HEK293 (cell line): Measurements from ENCODE around the gene IGSF21.

ENCODE experiments used
- CTCF ChIA-PET: fragments of 350-600 bp; formaldehyde crosslinking; extraction: SDS; loops from one replicate; lab custom pipeline; 2021; ENCODE audit warnings: antibody characterized with exemption; lab: Yijun Ruan, JAX
- POLR2A ChIA-PET: fragments of 300-600 bp; formaldehyde crosslinking; extraction: SDS; loops from one replicate; lab custom pipeline; 2020; ENCODE audit warnings: antibody characterized with exemption, inconsistent platforms; lab: Yijun Ruan, JAX
- H3K27ac ChIP-seq: fragments of 200-500 bp; sonication (Bioruptor generic); 2 replicates; pipeline ENCODE4 v1.5.1; 2014; ENCODE audit warnings: low read depth, low read length, control low read depth, inconsistent platforms; ENCODE audit errors: extremely low read depth
- H3K36me3 ChIP-seq, 2 experiments: fragments of 200-500 bp in 1 of 2; sonication (Bioruptor generic) in 1 of 2; 1 replicate in 1 of 2; 2 replicates in 1 of 2; pipeline ENCODE4 v1.5.1; 2014 to 2017; ENCODE audit warnings: inconsistent platforms in 2 of 2, low read length in 2 of 2; ENCODE audit not compliant: control insufficient read depth in 2 of 2, insufficient read depth in 1 of 2
- H3K4me1 ChIP-seq: fragments of 200-500 bp; sonication (Bioruptor generic); 2 replicates; pipeline ENCODE4 v1.5.1; 2014; ENCODE audit warnings: mild to moderate bottlenecking, low read length, inconsistent platforms; ENCODE audit not compliant: control insufficient read depth, insufficient read depth
- H3K4me3 ChIP-seq: 2 replicates; pipeline ENCODE4 v1.5.1; 2011; ENCODE audit warnings: low read depth, mild to moderate bottlenecking, control low read depth, low read length, moderate library complexity
- H3K9me3 ChIP-seq: fragments of 200-500 bp; sonication (Bioruptor generic); 2 replicates; pipeline ENCODE4 v1.5.1; 2014; ENCODE audit warnings: low read depth, low read length, inconsistent platforms; ENCODE audit not compliant: control insufficient read depth, insufficient read depth
- OSR2 ChIP-seq: fragments of 450-650 bp; formaldehyde crosslinking; IDR thresholded peaks from 2 replicates; pipeline ENCODE4 v1.5.1; 2016; ENCODE audit warnings: missing biosample characterization, missing genetic modification characterization
- PRDM1 ChIP-seq: fragments of 450-650 bp; formaldehyde crosslinking; IDR thresholded peaks from 2 replicates; pipeline ENCODE4; 2016; ENCODE audit warnings: missing biosample characterization, missing genetic modification characterization
- SETDB1 ChIP-seq: IDR thresholded peaks from one replicate; pipeline ENCODE4 v1.6.1; 2017; ENCODE audit warnings: mild to moderate bottlenecking, low read length, moderate library complexity, mixed read lengths; ENCODE audit not compliant: insufficient read length
- ZNF114 ChIP-seq: fragments of 450-650 bp; formaldehyde crosslinking; IDR thresholded peaks from 2 replicates; pipeline ENCODE4 v1.5.0; 2017; ENCODE audit warnings: missing biosample characterization, missing genetic modification characterization
- ZNF132 ChIP-seq: fragments of 450-650 bp; formaldehyde crosslinking; IDR thresholded peaks from 2 replicates; pipeline ENCODE4 v1.5.1; 2017; ENCODE audit warnings: missing biosample characterization, missing genetic modification characterization, borderline replicate concordance
- ZNF155 ChIP-seq: fragments of 450-650 bp; formaldehyde crosslinking; IDR thresholded peaks from 2 replicates; pipeline ENCODE4 v1.5.1; 2016; ENCODE audit warnings: missing biosample characterization, missing genetic modification characterization
- ZNF19 ChIP-seq: fragments of 450-650 bp; formaldehyde crosslinking; IDR thresholded peaks from 2 replicates; pipeline ENCODE4; 2016; ENCODE audit warnings: missing biosample characterization, missing genetic modification characterization, low read depth
- ZNF202 ChIP-seq: fragments of 450-650 bp; formaldehyde crosslinking; IDR thresholded peaks from 2 replicates; pipeline ENCODE4 v1.5.1; 2016; ENCODE audit warnings: missing biosample characterization, missing genetic modification characterization, borderline replicate concordance
- ZNF214 ChIP-seq: fragments of 450-650 bp; formaldehyde crosslinking; IDR thresholded peaks from 2 replicates; pipeline ENCODE4 v1.5.1; 2017; ENCODE audit warnings: missing biosample characterization, mild to moderate bottlenecking, missing genetic modification characterization, borderline replicate concordance
- ZNF266 ChIP-seq: fragments of 450-650 bp; formaldehyde crosslinking; IDR thresholded peaks from 2 replicates; pipeline ENCODE4 v1.5.1; 2016; ENCODE audit warnings: missing biosample characterization, missing genetic modification characterization, low read depth
- ZNF416 ChIP-seq: fragments of 450-650 bp; formaldehyde crosslinking; IDR thresholded peaks from 2 replicates; pipeline ENCODE4 v1.5.1; 2016; ENCODE audit warnings: missing biosample characterization, missing genetic modification characterization
- ZNF549 ChIP-seq: fragments of 450-650 bp; IDR thresholded peaks from 2 replicates; pipeline ENCODE4 v1.5.1; 2018; ENCODE audit warnings: missing biosample characterization, missing genetic modification characterization, mild to moderate bottlenecking, inconsistent platforms, moderate library complexity
- ZNF621 ChIP-seq: fragments of 450-650 bp; formaldehyde crosslinking; IDR thresholded peaks from 2 replicates; pipeline ENCODE4 v1.5.1; 2017; ENCODE audit warnings: missing biosample characterization, missing genetic modification characterization
- ZNF664 ChIP-seq: fragments of 450-650 bp; formaldehyde crosslinking; IDR thresholded peaks from 2 replicates; pipeline ENCODE4 v1.5.1; 2016; ENCODE audit warnings: missing biosample characterization, missing genetic modification characterization
- ZNF670 ChIP-seq: fragments of 450-650 bp; formaldehyde crosslinking; IDR thresholded peaks from 2 replicates; pipeline ENCODE4 v1.5.1; 2016; ENCODE audit warnings: missing biosample characterization, missing genetic modification characterization, low read depth
- TF ChIP-seq, protein P1 (sequence below): fragments of 450-650 bp; formaldehyde crosslinking; IDR thresholded peaks from 2 replicates; pipeline ENCODE4 v1.5.1; 2016; ENCODE audit warnings: missing biosample characterization, missing genetic modification characterization
- TF ChIP-seq, protein P2 (sequence below): fragments of 450-650 bp; formaldehyde crosslinking; IDR thresholded peaks from 2 replicates; pipeline ENCODE4 v1.5.1; 2016; ENCODE audit warnings: missing biosample characterization, missing genetic modification characterization, borderline replicate concordance
- TF ChIP-seq, protein P3 (sequence below): fragments of 450-650 bp; formaldehyde crosslinking; optimal IDR thresholded peaks from 2 replicates; pipeline ENCODE3; 2016; ENCODE audit warnings: missing biosample characterization, mild to moderate bottlenecking, missing genetic modification characterization
- TF ChIP-seq, protein P4 (sequence below): fragments of 450-650 bp; formaldehyde crosslinking; IDR thresholded peaks from 2 replicates; pipeline ENCODE4 v1.5.1; 2017; ENCODE audit warnings: missing biosample characterization, missing genetic modification characterization
- TF ChIP-seq, protein P5 (sequence below): fragments of 450-650 bp; formaldehyde crosslinking; IDR thresholded peaks from 2 replicates; pipeline ENCODE4 v1.5.1; 2016; ENCODE audit warnings: missing biosample characterization, missing genetic modification characterization
- TF ChIP-seq, protein P6 (sequence below): fragments of 450-650 bp; formaldehyde crosslinking; IDR thresholded peaks from 2 replicates; pipeline ENCODE4 v1.5.1; 2016; ENCODE audit warnings: missing biosample characterization, missing genetic modification characterization

The IGSF21 gene

DNA sequence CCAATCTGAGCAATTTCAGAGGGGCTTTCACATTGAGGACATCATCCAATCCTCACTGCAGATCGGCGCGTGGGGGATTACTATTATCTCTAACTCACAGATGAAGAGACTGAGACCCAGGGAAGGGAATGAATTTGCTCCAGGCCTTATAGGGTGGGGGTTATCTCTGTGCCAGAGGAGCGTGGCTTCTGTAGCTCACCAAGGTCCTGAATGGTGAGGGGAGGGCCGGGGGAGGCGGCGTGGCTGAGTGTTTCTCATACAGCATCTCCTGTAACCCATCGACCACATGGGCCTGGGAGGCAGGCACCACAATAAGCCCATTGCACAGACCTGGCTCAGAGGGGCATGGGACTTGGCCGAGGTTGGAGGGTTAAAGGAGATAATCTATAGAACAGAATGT is 230.2 kb downstream of the IGSF21 start:
- ChIA-PET POLR2A (no interaction called here), CTCF (interaction anchor here (0.5 to 0.9 kb wide), 3 partner anchors 35 to 170 kb away, joined by 3 to 6 read pairs (median 3); no protein-coding TSS in a partner anchor)
- H3K27ac ChIP-seq = no peak overlapping the region
- no peaks in the 10 kb centered on the region for H3K4me1 ChIP-seq
- H3K4me3 ChIP-seq = no peak overlapping the region
- TF ChIP-seq ZNF19 (tag by site-specific recombination) = no peak
- TF ChIP-seq, protein P1, sequence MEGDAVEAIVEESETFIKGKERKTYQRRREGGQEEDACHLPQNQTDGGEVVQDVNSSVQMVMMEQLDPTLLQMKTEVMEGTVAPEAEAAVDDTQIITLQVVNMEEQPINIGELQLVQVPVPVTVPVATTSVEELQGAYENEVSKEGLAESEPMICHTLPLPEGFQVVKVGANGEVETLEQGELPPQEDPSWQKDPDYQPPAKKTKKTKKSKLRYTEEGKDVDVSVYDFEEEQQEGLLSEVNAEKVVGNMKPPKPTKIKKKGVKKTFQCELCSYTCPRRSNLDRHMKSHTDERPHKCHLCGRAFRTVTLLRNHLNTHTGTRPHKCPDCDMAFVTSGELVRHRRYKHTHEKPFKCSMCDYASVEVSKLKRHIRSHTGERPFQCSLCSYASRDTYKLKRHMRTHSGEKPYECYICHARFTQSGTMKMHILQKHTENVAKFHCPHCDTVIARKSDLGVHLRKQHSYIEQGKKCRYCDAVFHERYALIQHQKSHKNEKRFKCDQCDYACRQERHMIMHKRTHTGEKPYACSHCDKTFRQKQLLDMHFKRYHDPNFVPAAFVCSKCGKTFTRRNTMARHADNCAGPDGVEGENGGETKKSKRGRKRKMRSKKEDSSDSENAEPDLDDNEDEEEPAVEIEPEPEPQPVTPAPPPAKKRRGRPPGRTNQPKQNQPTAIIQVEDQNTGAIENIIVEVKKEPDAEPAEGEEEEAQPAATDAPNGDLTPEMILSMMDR (tag by site-specific recombination) = no peak
- TF ChIP-seq ZNF132 = no peak
- TF ChIP-seq ZNF549 (tag by site-specific recombination) = no peak
- TF ChIP-seq SETDB1 = no peak
- no peak for TF ChIP-seq ZNF214 (tag by site-specific recombination)
- TF ChIP-seq, protein P2, sequence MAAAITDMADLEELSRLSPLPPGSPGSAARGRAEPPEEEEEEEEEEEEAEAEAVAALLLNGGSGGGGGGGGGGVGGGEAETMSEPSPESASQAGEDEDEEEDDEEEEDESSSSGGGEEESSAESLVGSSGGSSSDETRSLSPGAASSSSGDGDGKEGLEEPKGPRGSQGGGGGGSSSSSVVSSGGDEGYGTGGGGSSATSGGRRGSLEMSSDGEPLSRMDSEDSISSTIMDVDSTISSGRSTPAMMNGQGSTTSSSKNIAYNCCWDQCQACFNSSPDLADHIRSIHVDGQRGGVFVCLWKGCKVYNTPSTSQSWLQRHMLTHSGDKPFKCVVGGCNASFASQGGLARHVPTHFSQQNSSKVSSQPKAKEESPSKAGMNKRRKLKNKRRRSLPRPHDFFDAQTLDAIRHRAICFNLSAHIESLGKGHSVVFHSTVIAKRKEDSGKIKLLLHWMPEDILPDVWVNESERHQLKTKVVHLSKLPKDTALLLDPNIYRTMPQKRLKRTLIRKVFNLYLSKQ (tag by site-specific recombination) = no peak
- TF ChIP-seq ZNF670 (tag by site-specific recombination) = no peak
- no peak for TF ChIP-seq ZNF202 (tag by site-specific recombination)
- no peaks in the 10 kb centered on the region for H3K9me3 ChIP-seq
- no peaks in the 10 kb centered on the region for H3K36me3 ChIP-seq

DNA sequence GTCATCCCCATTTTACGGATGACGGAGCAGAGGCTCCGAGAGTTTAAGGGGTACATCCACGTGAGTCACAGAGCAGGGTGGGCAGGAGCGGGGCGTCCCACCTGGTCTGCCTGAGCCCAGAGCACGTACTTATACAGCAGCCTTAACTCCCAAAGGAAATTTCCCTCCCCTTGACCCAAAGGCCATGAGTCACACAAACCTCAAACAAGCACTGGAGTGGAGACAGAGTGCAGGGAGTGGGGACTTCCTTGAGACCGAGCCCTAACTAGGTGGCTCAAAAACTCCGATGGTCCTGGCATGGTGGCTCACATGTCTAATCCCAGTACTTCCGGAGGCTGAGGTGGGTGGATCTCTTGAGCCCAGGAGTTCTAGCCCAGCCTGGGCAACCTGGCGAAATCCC is 231.6 kb downstream of the IGSF21 start:
- H3K36me3 ChIP-seq = no peaks in the 10 kb centered on the region
- ChIA-PET CTCF (interaction anchor here (0.9 kb wide), 1 partner anchor 16 kb away, joined by 3 read pairs; no protein-coding TSS in a partner anchor), POLR2A (no interaction called here)
- H3K27ac ChIP-seq = no peak overlapping the region
- no peaks in the 10 kb centered on the region for H3K9me3 ChIP-seq
- no peak overlapping the region for H3K4me3 ChIP-seq
- no peaks in the 10 kb centered on the region for H3K4me1 ChIP-seq
- TF ChIP-seq ZNF664 (tag by site-specific recombination) (no peak), ZNF155 (no peak), PRDM1 (tag by site-specific recombination) (no peak), ZNF114 (tag by site-specific recombination) (no peak), ZNF416 (no peak), ZNF621 (tag by site-specific recombination) (no peak), OSR2 (no peak), ZNF266 (no peak)
- TF ChIP-seq, protein P1 (tag by site-specific recombination) = no peak
- TF ChIP-seq, protein P3, sequence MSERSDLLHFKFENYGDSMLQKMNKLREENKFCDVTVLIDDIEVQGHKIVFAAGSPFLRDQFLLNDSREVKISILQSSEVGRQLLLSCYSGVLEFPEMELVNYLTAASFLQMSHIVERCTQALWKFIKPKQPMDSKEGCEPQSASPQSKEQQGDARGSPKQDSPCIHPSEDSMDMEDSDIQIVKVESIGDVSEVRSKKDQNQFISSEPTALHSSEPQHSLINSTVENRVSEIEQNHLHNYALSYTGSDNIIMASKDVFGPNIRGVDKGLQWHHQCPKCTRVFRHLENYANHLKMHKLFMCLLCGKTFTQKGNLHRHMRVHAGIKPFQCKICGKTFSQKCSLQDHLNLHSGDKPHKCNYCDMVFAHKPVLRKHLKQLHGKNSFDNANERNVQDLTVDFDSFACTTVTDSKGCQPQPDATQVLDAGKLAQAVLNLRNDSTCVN = no peak
- TF ChIP-seq, protein P4, sequence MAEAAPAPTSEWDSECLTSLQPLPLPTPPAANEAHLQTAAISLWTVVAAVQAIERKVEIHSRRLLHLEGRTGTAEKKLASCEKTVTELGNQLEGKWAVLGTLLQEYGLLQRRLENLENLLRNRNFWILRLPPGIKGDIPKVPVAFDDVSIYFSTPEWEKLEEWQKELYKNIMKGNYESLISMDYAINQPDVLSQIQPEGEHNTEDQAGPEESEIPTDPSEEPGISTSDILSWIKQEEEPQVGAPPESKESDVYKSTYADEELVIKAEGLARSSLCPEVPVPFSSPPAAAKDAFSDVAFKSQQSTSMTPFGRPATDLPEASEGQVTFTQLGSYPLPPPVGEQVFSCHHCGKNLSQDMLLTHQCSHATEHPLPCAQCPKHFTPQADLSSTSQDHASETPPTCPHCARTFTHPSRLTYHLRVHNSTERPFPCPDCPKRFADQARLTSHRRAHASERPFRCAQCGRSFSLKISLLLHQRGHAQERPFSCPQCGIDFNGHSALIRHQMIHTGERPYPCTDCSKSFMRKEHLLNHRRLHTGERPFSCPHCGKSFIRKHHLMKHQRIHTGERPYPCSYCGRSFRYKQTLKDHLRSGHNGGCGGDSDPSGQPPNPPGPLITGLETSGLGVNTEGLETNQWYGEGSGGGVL (tag by site-specific recombination) = no peak
- TF ChIP-seq, protein P5, sequence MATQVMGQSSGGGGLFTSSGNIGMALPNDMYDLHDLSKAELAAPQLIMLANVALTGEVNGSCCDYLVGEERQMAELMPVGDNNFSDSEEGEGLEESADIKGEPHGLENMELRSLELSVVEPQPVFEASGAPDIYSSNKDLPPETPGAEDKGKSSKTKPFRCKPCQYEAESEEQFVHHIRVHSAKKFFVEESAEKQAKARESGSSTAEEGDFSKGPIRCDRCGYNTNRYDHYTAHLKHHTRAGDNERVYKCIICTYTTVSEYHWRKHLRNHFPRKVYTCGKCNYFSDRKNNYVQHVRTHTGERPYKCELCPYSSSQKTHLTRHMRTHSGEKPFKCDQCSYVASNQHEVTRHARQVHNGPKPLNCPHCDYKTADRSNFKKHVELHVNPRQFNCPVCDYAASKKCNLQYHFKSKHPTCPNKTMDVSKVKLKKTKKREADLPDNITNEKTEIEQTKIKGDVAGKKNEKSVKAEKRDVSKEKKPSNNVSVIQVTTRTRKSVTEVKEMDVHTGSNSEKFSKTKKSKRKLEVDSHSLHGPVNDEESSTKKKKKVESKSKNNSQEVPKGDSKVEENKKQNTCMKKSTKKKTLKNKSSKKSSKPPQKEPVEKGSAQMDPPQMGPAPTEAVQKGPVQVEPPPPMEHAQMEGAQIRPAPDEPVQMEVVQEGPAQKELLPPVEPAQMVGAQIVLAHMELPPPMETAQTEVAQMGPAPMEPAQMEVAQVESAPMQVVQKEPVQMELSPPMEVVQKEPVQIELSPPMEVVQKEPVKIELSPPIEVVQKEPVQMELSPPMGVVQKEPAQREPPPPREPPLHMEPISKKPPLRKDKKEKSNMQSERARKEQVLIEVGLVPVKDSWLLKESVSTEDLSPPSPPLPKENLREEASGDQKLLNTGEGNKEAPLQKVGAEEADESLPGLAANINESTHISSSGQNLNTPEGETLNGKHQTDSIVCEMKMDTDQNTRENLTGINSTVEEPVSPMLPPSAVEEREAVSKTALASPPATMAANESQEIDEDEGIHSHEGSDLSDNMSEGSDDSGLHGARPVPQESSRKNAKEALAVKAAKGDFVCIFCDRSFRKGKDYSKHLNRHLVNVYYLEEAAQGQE (tag by site-specific recombination) = no peak
- TF ChIP-seq, protein P6, sequence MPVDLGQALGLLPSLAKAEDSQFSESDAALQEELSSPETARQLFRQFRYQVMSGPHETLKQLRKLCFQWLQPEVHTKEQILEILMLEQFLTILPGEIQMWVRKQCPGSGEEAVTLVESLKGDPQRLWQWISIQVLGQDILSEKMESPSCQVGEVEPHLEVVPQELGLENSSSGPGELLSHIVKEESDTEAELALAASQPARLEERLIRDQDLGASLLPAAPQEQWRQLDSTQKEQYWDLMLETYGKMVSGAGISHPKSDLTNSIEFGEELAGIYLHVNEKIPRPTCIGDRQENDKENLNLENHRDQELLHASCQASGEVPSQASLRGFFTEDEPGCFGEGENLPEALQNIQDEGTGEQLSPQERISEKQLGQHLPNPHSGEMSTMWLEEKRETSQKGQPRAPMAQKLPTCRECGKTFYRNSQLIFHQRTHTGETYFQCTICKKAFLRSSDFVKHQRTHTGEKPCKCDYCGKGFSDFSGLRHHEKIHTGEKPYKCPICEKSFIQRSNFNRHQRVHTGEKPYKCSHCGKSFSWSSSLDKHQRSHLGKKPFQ (tag by site-specific recombination) = no peak
